ENCODE results near the gene TSC22D3.

- TF ChIP-seq CTCF (IDR thresholded peaks at IDR 0.05) (no peak), POLR2A (IDR thresholded peaks at IDR 0.05) (no peak)
Observed at GRCh38 chrX:107748506-107748905, 27.1 kb downstream of the TSC22D3 start.
